Activated CD8-positive, alpha-beta memory T cell treated with anti-CD3 and anti-CD28 coated beads for 4 hours (primary cell): ENCODE measurements around the gene ARSB.
"Not testable (repeated sequence)": the region's sequence is repeated elsewhere in the genome, so short reads cannot be mapped to it uniquely, and the experiment has no call there.

Source experiments
- DNase-seq, 2 donors: peaks; one replicate each; pipeline ENCODE4 v3.0.0-alpha.2; 2020; ENCODE audit warnings: low read depth in 2 of 2

ARSB gene

DNA sequence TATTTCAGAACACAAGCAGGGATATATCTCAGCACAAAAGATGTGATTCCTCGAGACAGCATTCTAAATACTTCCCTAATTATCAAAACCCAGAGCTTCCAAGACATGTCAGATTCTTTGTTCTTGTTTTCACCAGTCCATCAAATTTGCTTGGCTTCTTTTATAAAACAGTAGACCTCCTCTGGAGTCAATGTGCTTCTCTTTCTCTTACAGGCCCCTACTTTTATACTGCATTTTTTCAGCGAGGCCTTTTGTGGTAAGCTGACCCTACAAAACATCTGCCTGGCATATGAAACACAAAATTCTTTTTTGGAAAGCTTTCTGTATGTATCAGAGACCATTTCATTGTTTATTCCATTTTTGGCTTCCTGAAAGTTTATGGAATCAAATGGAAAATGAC, 81.8 kb downstream of the ARSB start:
- DNase-seq = no peak

- DNase-seq = no peak
Observed at GRCh38 chr5:78899922-78900362, 85.2 kb downstream of the ARSB start.

GRCh38 chr5:78896132-78896531, 89.0 kb downstream of the ARSB start:
- DNase-seq = no peak

DNA sequence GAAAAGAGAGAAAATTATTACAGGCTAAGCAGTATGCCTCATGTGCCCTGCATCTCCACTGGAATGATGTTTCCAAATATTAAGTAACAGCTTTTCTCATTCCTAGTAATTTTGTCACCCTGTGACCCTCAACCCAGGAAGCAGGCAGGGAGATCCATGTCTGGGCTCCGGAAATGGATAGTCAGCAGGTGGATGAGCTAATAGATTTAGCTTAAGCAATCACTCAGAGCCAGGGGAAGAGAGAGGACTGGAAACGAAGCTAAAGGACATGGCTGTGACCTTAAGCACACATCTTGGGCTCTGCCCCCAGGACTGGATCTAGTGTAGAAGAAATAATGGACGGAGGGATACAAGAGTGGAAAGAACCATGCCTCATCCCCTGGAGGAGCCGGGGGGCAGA, 89.5 kb downstream of the ARSB start:
- no peak for DNase-seq

- no peak for DNase-seq
Observed at GRCh38 chr5:78893940-78894677, 91.0 kb downstream of the ARSB start.

- no peak for DNase-seq
Observed at GRCh38 chr5:78890667-78891379, 94.3 kb downstream of the ARSB start.

- no peak for DNase-seq
Observed at GRCh38 chr5:78889369-78890140, 95.6 kb downstream of the ARSB start.

- no peak for DNase-seq
Observed at GRCh38 chr5:78888580-78889368, 96.3 kb downstream of the ARSB start.

- no peak for DNase-seq
Observed at GRCh38 chr5:78887384-78888118, 97.6 kb downstream of the ARSB start.

GRCh38 chr5:78886341-78887230, 98.5 kb downstream of the ARSB start:
- no peak for DNase-seq

DNA sequence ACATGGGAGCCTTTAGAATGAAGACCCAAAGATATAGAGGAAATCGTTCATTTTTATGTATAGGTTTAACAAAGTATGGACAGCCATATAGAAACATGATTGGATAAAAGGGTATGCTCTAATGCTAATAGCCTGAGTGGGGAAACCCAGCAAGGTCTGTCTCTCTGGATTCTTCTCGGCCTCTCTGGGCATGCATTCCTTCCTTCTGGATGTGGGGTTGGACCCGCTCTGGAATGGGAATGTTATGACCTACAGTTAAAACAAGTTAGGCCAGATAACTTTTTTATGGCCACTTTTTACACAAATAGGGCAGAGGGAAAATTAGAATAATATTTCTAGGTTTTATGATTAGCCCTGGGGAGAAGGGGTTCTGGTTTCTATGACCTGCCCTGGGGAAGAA, 103.2 kb downstream of the ARSB start:
- DNase-seq = no peak

DNA sequence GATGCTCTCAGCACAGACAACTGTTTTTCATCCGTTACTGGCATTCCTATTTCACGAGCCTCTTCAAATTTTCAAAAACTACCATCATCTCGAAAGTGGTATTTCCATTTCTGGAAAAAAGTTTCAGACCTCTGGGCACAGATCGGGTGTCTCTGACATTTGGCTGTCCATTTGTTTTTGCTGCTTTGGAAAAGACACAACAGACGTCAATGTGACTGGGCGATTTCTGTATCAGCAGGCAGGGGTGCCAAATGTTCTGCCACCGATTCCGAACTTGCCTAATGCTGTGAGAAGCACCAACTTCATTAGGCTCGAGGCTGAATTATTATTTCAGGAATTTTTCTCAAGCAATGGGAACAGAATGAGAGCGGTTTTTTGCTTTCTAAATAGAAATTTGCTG, 105.6 kb downstream of the ARSB start:
- DNase-seq = no peak

GRCh38 chr5:78866076-78866475, 119.0 kb downstream of the ARSB start:
- DNase-seq = not testable (repeated sequence)

GRCh38 chr5:78858364-78858763, 126.7 kb downstream of the ARSB start:
- no peak for DNase-seq

GRCh38 chr5:78855026-78855425, 130.1 kb downstream of the ARSB start:
- DNase-seq = no peak

- not testable (repeated sequence) for DNase-seq
Observed at GRCh38 chr5:78851891-78852290, 133.2 kb downstream of the ARSB start.

- DNase-seq = no peak
Observed at GRCh38 chr5:78845470-78845869, 139.6 kb downstream of the ARSB start.

DNA sequence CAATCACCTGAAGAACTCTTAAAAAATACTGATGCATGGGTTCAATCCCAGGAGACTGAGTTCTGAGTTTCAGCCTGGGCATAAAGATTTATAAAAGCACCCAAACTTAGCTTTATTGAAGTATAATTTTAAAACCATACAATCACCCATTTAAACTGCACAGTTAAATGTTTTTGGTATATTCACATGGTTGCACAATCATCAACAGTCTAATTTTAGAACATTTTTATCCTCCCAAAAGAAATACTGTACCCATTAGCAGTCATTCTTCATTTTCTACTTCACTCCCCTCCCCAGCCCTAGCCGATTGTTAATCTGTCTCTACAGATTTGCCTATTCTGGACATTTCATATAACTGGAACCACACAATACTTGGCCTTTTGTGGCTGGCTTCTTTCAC, 141.7 kb downstream of the ARSB start:
- DNase-seq = no peak

DNA sequence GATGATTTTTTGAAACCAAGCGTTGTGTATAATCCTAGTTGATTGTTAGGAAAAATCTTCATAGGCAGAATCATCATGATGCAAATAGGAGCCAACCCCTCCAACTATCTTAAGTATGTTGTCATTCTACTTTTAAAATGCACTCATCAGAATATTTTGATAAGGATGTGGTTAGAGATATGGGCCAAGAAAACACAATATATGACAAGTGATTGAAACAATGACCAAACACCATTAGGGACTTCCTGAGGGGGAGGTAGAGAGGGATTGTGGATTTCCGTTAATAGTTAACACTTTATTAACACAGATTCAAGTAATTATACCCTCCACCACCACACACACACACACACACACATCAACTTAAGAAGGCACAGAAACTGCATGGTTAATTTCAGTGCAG, 143.3 kb downstream of the ARSB start:
- no peak for DNase-seq

- no peak for DNase-seq
Observed at GRCh38 chr5:78838753-78839152, 146.4 kb downstream of the ARSB start.
